Mesendoderm (in vitro differentiated cells): Measurements from ENCODE around the gene TCF7L1.

Experiments
- DNase-seq: peaks from one replicate; pipeline ENCODE4 v3.0.0; 2013
- H2AK5ac ChIP-seq: 2 replicates; pipeline ENCODE4 v1.6.1; 2013; ENCODE audit warnings: low read length, inconsistent platforms
- H2BK120ac ChIP-seq: 2 replicates; pipeline ENCODE4 v1.6.1; 2013; ENCODE audit warnings: low read depth, mild to moderate bottlenecking, low read length, moderate library complexity, mixed read lengths
- H2BK15ac ChIP-seq: replicated peaks from 2 replicates; pipeline ENCODE4 v1.6.1; 2013; ENCODE audit warnings: low read depth, mild to moderate bottlenecking, moderate library complexity
- H2BK5ac ChIP-seq: 2 replicates; pipeline ENCODE4 v1.6.1; 2013; ENCODE audit warnings: low read length, inconsistent platforms
- H3K18ac ChIP-seq: 2 replicates; pipeline ENCODE4 v1.6.1; 2013; ENCODE audit warnings: mild to moderate bottlenecking, low read length, mixed read lengths
- H3K23ac ChIP-seq: one replicate; pipeline ENCODE4 v1.6.1; 2013; ENCODE audit warnings: low read length
- H3K27ac ChIP-seq: 2 replicates; pipeline ENCODE4 v1.5.1; 2013; ENCODE audit warnings: low read depth, mild to moderate bottlenecking, inconsistent platforms, low read length, moderate library complexity
- H3K27me3 ChIP-seq: 2 replicates; pipeline ENCODE4 v1.6.1; 2013; ENCODE audit warnings: low read length, control low read depth, mild to moderate bottlenecking, inconsistent platforms; ENCODE audit not compliant: insufficient read depth, poor library complexity
- H3K36me3 ChIP-seq: 2 replicates; pipeline ENCODE4 v1.6.1; 2013; ENCODE audit warnings: low read length, inconsistent platforms; ENCODE audit not compliant: control insufficient read depth, insufficient read depth
- H3K4ac ChIP-seq: one replicate; pipeline ENCODE4 v1.6.1; 2013; ENCODE audit warnings: low read depth, mild to moderate bottlenecking, low read length, moderate library complexity
- H3K4me1 ChIP-seq: 2 replicates; pipeline ENCODE4 v1.6.1; 2013; ENCODE audit warnings: low read depth, low read length, inconsistent platforms; ENCODE audit not compliant: control insufficient read depth
- H3K4me2 ChIP-seq: 2 replicates; pipeline ENCODE4 v1.6.1; 2013; ENCODE audit warnings: low read length
- H3K4me3 ChIP-seq: 2 replicates; pipeline ENCODE4 v1.5.1; 2013; ENCODE audit warnings: mild to moderate bottlenecking, low read length
- H3K56ac ChIP-seq: one replicate; pipeline ENCODE4 v1.6.1; 2013; ENCODE audit warnings: low read length
- H3K79me1 ChIP-seq: 2 replicates; pipeline ENCODE4 v1.6.1; 2013; ENCODE audit warnings: low read length, inconsistent platforms
- H3K79me2 ChIP-seq: 2 replicates; pipeline ENCODE4 v1.6.1; 2013; ENCODE audit warnings: mild to moderate bottlenecking, low read length; ENCODE audit not compliant: control insufficient read depth, insufficient read depth
- H3K9ac ChIP-seq: 2 replicates; pipeline ENCODE4 v1.6.1; 2013; ENCODE audit warnings: low read length, inconsistent platforms
- H4K5ac ChIP-seq: one replicate; pipeline ENCODE4 v1.6.1; 2013; ENCODE audit warnings: low read length
- H4K8ac ChIP-seq: one replicate; pipeline ENCODE4 v1.6.1; 2013; ENCODE audit warnings: low read depth, mild to moderate bottlenecking, control low read depth, low read length, moderate library complexity
- WGBS: extraction: QIAGEN DNeasy Blood & Tissue Kit; methylation state at CpG from one replicate; pipeline ENCODE4 v1.1.7; 2013; ENCODE audit warnings: low lambda C conversion rate, missing lambda C conversion rate; ENCODE audit not compliant: insufficient coverage; ENCODE audit errors: extremely low coverage; 5-methylcytosine and 5-hydroxymethylcytosine counted together

The TCF7L1 gene

DNA sequence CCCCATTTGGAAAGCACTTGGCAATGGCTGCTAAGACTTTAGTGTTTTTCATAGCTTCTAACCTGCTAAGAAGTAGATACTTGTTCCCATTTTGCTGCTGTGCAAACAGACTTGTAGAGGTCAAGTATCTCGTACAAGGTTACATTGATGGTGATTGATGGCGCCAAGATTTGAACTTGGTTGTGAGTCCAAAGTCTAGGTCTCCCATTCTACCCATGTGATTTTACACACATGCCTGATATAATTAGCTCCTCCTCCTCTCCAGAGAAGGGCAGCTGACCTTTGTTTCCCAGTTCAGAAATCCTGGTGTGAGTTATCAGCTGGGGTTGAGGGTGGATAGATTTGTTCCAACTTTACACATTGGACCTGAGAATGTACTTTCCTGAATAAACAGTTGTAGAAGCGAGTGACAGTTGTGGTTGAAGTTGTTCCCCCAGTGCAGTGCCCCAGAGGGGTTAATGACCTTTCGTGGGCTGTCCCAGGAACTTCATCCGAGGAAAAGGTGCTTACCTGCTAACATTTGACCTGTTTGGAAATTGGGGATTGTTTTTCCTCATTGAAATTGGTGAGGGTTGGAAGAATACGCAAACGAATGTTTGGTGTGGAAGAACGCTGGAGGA, 10.4 kb downstream of the TCF7L1 start:
- H4K8ac ChIP-seq, result no peak overlapping the region
- H2BK5ac ChIP-seq, result no peak overlapping the region
- H3K27ac ChIP-seq, result no peak overlapping the region
- H3K4me3 ChIP-seq, result no peak overlapping the region
- no peak overlapping the region for H3K9ac ChIP-seq
- DNase-seq, result no peak
- no peak overlapping the region for H2BK120ac ChIP-seq
- no peak overlapping the region for H4K5ac ChIP-seq
- no peaks in the 10 kb centered on the region for H3K27me3 ChIP-seq
- no peaks in the 10 kb centered on the region for H3K36me3 ChIP-seq
- no peak overlapping the region for H3K23ac ChIP-seq
- peaks cover 9% of the 10 kb centered on the region for H3K79me2 ChIP-seq
- no peak overlapping the region for H3K18ac ChIP-seq
- H3K56ac ChIP-seq, result no peak overlapping the region
- H2BK15ac ChIP-seq, result no peak overlapping the region
- peaks cover 1% of the 10 kb centered on the region for H3K79me1 ChIP-seq
- H3K4me1 ChIP-seq, result no peaks in the 10 kb centered on the region
- no CpG with 5 or more reads among the region's 8 CpGs for WGBS
- H3K4ac ChIP-seq, result no peak overlapping the region
- no peak overlapping the region for H3K4me2 ChIP-seq
- no peak overlapping the region for H2AK5ac ChIP-seq

- no peaks in the 10 kb centered on the region for H3K4me1 ChIP-seq
- no peak overlapping the region for H2BK5ac ChIP-seq
- H3K9ac ChIP-seq, result no peak overlapping the region
- no peak overlapping the region for H3K27ac ChIP-seq
- H3K27me3 ChIP-seq, result no peaks in the 10 kb centered on the region
- no peak overlapping the region for H3K56ac ChIP-seq
- no peak overlapping the region for H4K8ac ChIP-seq
- no peak overlapping the region for H2AK5ac ChIP-seq
- no peak overlapping the region for H4K5ac ChIP-seq
- H3K18ac ChIP-seq, result no peak overlapping the region
- no peak overlapping the region for H2BK120ac ChIP-seq
- no peak overlapping the region for H3K4ac ChIP-seq
- H3K23ac ChIP-seq, result no peak overlapping the region
- H3K36me3 ChIP-seq, result no peaks in the 10 kb centered on the region
- H3K4me3 ChIP-seq, result no peak overlapping the region
- WGBS, result no CpG with 5 or more reads among the region's 4 CpGs
- peaks cover 4% of the 10 kb centered on the region for H3K79me2 ChIP-seq
- no peak overlapping the region for H3K4me2 ChIP-seq
- DNase-seq, result peak; percentile 51
- no peaks in the 10 kb centered on the region for H3K79me1 ChIP-seq
- H2BK15ac ChIP-seq, result no peak overlapping the region
These were observed 12.1 kb downstream of the TCF7L1 start for GRCh38 chr2:85145116-85145820.

GRCh38 chr2:85148190-85148589, 15.0 kb downstream of the TCF7L1 start:
- Histone ChIP-seq H4K8ac (no peak overlapping the region), H2BK120ac (no peak overlapping the region), H3K56ac (no peak overlapping the region), H3K79me1 (no peaks in the 10 kb centered on the region), H3K18ac (no peak overlapping the region), H3K4me1 (peaks cover 6% of the 10 kb centered on the region), H2BK5ac (no peak overlapping the region), H3K9ac (no peak overlapping the region), H3K36me3 (no peaks in the 10 kb centered on the region), H3K23ac (no peak overlapping the region), H3K4me3 (no peak overlapping the region), H4K5ac (no peak overlapping the region), H3K79me2 (peaks cover 3% of the 10 kb centered on the region), H2BK15ac (no peak overlapping the region), H3K27me3 (no peaks in the 10 kb centered on the region), H2AK5ac (no peak overlapping the region), H3K4ac (no peak overlapping the region), H3K27ac (no peak overlapping the region), H3K4me2 (no peak overlapping the region)
- no CpG with 5 or more reads among the region's 2 CpGs for WGBS
- DNase-seq, result no peak

DNA sequence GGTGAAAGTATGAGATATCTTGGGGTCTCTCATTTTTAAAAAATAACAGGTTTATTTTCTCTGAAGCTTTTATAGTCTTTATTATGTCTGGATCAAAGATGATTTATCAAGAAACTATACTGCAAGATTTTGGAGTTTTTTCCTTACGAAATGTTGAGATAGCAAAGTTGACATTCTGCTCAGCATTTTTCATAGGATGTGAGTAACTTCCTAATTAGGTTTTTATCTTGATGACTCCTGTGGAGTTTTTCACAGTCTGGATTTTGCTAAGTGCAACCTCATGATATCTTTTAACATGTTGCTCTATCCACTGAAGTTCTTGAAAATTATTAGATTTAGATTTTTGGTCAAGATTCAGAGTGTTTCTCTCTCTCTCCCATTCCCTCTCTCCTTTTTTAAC, 17.8 kb downstream of the TCF7L1 start:
- H3K18ac ChIP-seq, result no peak overlapping the region
- no peak overlapping the region for H2AK5ac ChIP-seq
- no peak overlapping the region for H2BK5ac ChIP-seq
- H3K36me3 ChIP-seq, result no peaks in the 10 kb centered on the region
- no peak overlapping the region for H4K8ac ChIP-seq
- H3K4me2 ChIP-seq, result no peak overlapping the region
- no peak overlapping the region for H2BK120ac ChIP-seq
- no CpG with 5 or more reads among the region's 1 CpG for WGBS
- no peak overlapping the region for H3K4ac ChIP-seq
- peaks cover 5% of the 10 kb centered on the region for H3K79me2 ChIP-seq
- H3K4me1 ChIP-seq, result peaks cover 8% of the 10 kb centered on the region
- DNase-seq, result no peak
- no peak overlapping the region for H2BK15ac ChIP-seq
- H3K27ac ChIP-seq, result no peak overlapping the region
- H3K9ac ChIP-seq, result no peak overlapping the region
- no peak overlapping the region for H3K23ac ChIP-seq
- H3K27me3 ChIP-seq, result no peaks in the 10 kb centered on the region
- no peak overlapping the region for H4K5ac ChIP-seq
- no peak overlapping the region for H3K4me3 ChIP-seq
- H3K79me1 ChIP-seq, result no peaks in the 10 kb centered on the region
- no peak overlapping the region for H3K56ac ChIP-seq

- Histone ChIP-seq H4K8ac (no peak overlapping the region), H3K79me2 (peaks cover 7% of the 10 kb centered on the region), H3K23ac (no peak overlapping the region), H2AK5ac (no peak overlapping the region), H2BK15ac (no peak overlapping the region), H3K56ac (no peak overlapping the region), H3K4me3 (no peak overlapping the region), H3K18ac (no peak overlapping the region), H3K27me3 (no peaks in the 10 kb centered on the region), H2BK5ac (no peak overlapping the region), H3K4me2 (no peak overlapping the region), H3K4ac (no peak overlapping the region), H3K27ac (no peak overlapping the region), H3K9ac (no peak overlapping the region), H3K79me1 (no peaks in the 10 kb centered on the region), H3K4me1 (peaks cover 8% of the 10 kb centered on the region), H4K5ac (no peak overlapping the region), H2BK120ac (no peak overlapping the region), H3K36me3 (no peaks in the 10 kb centered on the region)
- no CpG with 5 or more reads among the region's 2 CpGs for WGBS
- no peak for DNase-seq
These were observed 19.7 kb downstream of the TCF7L1 start for GRCh38 chr2:85152895-85153294.
